GM10266 (cell line): ENCODE measurements around the gene TCN1.
"Not testable (repeated sequence)": the region's sequence is repeated elsewhere in the genome, so short reads cannot be mapped to it uniquely, and the experiment has no call there.

ENCODE experiments used
- DNase-seq: peaks from one replicate; pipeline ENCODE4 v3.0.0; 2012; ENCODE audit errors: extremely low spot score
- CTCF ChIP-seq: IDR thresholded peaks from 2 replicates; pipeline ENCODE4 v1.5.1; 2012; ENCODE audit warnings: mild to moderate bottlenecking, low read depth; ENCODE audit not compliant: control insufficient read depth, insufficient read depth; ENCODE audit errors: missing control alignments

TCN1 gene

DNA sequence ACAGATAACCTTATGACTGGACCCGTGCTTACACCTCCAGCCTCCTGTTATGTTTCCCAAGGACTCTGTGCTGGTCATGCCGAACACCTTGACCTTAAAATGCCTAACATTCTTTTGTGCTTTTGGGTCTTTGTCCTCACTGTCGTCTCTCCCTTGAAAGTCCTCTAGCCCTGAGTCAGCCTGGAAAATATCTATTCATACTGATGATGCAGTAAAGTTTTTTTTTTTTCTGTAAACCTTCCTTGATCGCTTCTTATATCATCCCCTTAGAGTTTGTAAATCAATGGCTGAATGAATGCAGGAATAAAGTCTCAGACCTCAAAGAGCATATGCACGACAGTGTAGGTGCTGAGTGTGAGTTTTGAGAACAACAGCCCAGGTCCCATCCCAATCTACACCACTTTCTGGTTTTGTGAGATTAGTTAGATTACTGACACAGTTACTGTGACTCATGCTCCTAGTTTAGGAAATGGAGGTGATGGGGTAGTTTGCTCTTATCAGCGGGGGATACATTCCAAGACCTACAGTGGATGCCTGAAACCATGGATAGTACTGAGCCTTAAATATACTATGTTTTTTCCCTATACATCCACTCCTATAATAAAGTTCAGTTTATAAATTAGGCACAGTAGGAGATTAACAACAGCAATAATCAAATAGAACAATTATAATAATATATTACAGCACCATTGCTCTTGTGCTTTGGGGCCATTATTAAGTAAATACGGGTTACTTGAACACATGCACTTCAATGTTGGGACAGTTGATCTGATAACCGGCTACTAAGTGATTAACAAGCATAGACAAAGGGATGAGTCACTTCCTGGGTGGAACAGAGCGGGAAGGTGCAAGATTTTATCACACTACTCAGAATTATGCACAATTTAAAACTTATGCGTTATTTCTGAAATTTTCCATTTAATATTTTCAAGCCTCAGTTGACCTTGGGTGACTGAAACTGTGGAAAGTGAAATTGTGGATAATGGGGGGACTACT is 8.6 kb downstream of the TCN1 start:
- no peak for TF ChIP-seq CTCF
- no peak for DNase-seq

DNA sequence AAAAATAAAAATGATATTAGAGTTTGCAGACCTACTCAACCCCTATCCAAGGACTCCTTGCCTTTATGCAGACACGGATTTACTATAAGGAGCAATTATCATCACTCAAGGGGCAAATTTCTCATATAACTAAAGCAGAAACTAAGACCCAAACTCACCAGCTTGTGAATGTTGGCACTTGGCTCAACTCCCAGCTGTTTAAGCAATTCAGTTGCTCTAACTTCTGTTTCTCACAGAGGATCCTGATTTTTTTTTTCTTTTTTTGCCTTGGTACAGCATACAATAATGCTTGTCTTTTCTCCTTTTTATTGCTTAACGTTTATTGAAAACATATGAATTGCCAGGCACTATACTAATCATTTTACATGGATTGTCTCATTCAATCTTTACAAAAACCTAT is 11.4 kb downstream of the TCN1 start:
- no peak for TF ChIP-seq CTCF

DNA sequence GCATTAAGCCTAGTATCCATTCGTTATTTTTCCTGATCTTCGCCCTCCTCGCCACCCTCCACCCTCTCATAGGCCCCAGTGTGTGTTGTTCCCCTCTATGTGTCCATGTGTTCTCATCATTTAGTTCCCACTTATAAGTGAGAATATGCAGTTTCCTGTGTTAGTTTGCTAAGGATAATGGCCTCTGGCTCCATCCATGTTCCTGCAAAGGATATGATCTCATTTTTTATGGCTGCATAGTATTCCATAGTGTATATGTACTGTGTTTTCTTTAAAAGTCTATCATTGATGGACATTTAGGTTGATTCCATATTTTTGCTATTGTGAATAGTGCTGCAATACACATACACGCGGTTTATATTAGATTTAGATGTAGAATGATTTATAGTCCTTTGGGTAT is 14.9 kb downstream of the TCN1 start:
- DNase-seq = not testable (repeated sequence)

More for the DNA sequence above, 11.4 kb downstream of the TCN1 start:
- DNase-seq = no peak

DNA sequence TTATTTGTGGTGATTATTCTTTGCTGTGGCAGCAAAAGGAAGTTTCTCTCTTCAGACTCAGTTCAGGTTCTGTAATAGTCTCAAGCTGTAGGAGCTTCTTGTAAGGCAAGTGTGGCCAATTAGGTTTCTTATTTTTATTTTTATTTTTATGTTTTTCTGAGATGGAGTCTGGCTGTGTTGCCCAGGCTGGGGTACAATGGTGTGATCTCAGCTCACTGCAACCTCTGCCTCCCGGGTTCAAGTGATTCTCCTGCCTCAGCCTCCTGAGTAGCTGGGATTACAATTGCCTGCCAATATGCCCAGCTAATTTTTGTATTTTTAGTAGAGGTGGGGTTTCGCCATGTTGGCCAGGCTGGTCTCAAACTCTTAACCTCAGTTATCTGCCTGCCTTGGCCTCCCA is 16.7 kb downstream of the TCN1 start:
- not testable (repeated sequence) for DNase-seq

DNA sequence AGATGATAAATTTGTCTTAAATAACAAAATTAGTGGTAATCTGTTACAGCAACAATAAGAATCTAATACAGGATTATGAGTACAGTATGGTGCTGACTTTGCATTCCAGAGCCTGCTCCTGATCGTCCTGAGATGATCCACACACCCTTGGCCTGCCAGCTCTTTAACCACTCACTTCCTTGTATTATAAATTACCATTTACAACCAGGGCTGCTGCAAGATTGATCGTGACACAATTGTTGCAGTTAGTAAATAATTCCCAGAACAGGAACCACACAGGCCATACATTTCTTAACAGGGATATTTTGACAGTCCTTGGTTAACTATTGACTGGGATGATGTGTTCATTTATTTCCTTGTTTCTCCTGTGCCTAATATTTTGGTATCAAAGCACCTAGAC is 17.2 kb downstream of the TCN1 start:
- TF ChIP-seq CTCF = no peak
- no peak for DNase-seq

DNA sequence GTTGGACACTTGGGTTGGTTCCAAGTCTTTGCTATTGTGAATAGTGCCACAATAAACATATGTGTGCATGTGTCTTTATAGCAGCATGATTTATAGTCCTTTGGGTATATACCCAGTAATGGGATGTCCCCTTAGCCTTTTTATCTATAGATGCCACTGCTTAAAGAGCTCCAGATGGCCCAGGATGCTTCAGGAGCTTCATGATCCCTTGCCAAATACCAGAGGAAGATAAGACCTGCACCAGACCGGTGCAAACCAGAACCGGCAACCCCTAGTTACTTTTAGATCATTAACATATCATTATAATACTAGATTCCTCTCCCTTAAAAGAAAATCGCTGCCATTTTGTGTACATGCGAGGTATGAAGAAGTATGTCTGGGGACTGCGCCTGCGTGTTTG is 17.8 kb downstream of the TCN1 start:
- DNase-seq = not testable (repeated sequence)

DNA sequence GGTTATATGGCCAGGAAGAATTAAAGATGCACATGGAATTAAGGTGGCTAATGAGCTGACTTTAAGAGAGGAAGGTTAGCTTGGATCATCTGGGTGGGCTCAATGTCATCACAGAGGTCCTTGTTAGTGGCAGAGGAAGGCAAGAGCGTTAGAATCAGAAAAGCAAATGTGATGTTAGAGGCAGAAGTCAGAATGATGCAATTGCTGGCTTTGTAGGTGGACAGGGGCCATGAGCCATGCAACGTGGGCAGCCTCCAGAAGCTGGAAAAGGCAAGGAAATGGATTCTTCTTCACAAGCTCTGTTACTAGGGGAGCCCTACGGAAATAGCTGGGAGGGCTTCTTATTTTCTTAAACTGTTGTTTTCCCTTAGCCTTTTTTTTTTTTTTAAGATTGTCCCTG is 18.7 kb downstream of the TCN1 start:
- no peak for TF ChIP-seq CTCF

GRCh38 chr11:59846556-59846955 is 19.7 kb downstream of the TCN1 start:
- DNase-seq = no peak
- TF ChIP-seq CTCF = no peak

More for the DNA sequence above, 18.7 kb downstream of the TCN1 start:
- DNase-seq = no peak

- no peak for TF ChIP-seq CTCF
- DNase-seq = no peak
Observed at GRCh38 chr11:59845399-59845798, 20.9 kb downstream of the TCN1 start, which contains the start of gene CBLIF. CBLIF (minus strand) TSS chr11:59845499; CDS start chr11:59845453, 46 bp downstream.
